Measurements from ENCODE around the gene ALK.

- no peak for TF ChIP-seq GATA2 (IDR thresholded peaks at IDR 0.05; ENCODE audit: low read depth, low read length)
- TF ChIP-seq GATA3 (IDR thresholded peaks at IDR 0.05; ENCODE audit: low read depth, low read length), result no peak
Measured at GRCh38 chr2:29698216-29698615, 223.2 kb downstream of the ALK start.
